Activated naive CD4-positive, alpha-beta T cell treated with anti-CD3 and anti-CD28 coated beads, Interleukin-2, amount 10 ng/mL, durations not matched to agents 7 days and 5 days (primary cell): ENCODE measurements around the gene RPTOR.
A peak's percentile ranks its signal among the peaks of the same experiment; 100 is the strongest.
"Not testable (repeated sequence)": the region's sequence is repeated elsewhere in the genome, so short reads cannot be mapped to it uniquely, and the experiment has no call there.

Experiments used
- CTCF ChIA-PET: fragments of 350-600 bp; sonication (Branson Sonifier 250); formaldehyde crosslinking; loops from one replicate; lab custom pipeline; 2021; ENCODE audit warnings: antibody characterized with exemption; lab: Charles Lee
- DNase-seq: peaks from one replicate; pipeline ENCODE4 v3.0.0-alpha.2; 2020
- H3K27ac Mint-ChIP-seq: one replicate; pipeline ENCODE4 v1.8.0; 2021; ENCODE audit warnings: mild to moderate bottlenecking, moderate library complexity, mixed read lengths
- H3K27me3 Mint-ChIP-seq: one replicate; pipeline ENCODE4 v1.8.0; 2021; ENCODE audit warnings: mild to moderate bottlenecking, mixed read lengths
- H3K36me3 Mint-ChIP-seq: one replicate; pipeline ENCODE4 v1.8.0; 2021; ENCODE audit warnings: mixed read lengths
- H3K4me1 Mint-ChIP-seq: one replicate; pipeline ENCODE4 v1.8.0; 2021; ENCODE audit warnings: mixed read lengths
- H3K4me3 Mint-ChIP-seq: one replicate; pipeline ENCODE4 v1.8.0; 2021; ENCODE audit warnings: mild to moderate bottlenecking, moderate library complexity, mixed read lengths
- H3K9me3 Mint-ChIP-seq: one replicate; pipeline ENCODE4 v1.8.0; 2021; ENCODE audit warnings: mixed read lengths

The RPTOR gene

GRCh38 chr17:80523054-80523744, 21.4 kb upstream of the RPTOR start:
- CTCF ChIA-PET = interaction anchor here (0.7 kb wide), 1 partner anchor 119 kb away, joined by 3 read pairs; no protein-coding TSS in a partner anchor

GRCh38 chr17:80523956-80524712, 20.5 kb upstream of the RPTOR start:
- DNase-seq = no peak
- Mint-ChIP-seq H3K4me3 (no peak overlapping the region), H3K4me1 (no peaks in the 10 kb centered on the region), H3K9me3 (no peaks in the 10 kb centered on the region), H3K27ac (no peak overlapping the region), H3K36me3 (no peaks in the 10 kb centered on the region), H3K27me3 (peaks cover 69% of the 10 kb centered on the region)
- CTCF ChIA-PET = interaction anchor here (0.7 kb wide), 1 partner anchor 120 kb away, joined by 3 read pairs; no protein-coding TSS in a partner anchor

More at GRCh38 chr17:80523054-80523744, 21.4 kb upstream of the RPTOR start:
- Mint-ChIP-seq H3K36me3 (no peaks in the 10 kb centered on the region), H3K27me3 (peaks cover 66% of the 10 kb centered on the region), H3K4me1 (no peaks in the 10 kb centered on the region), H3K27ac (no peak overlapping the region), H3K4me3 (no peak overlapping the region), H3K9me3 (no peaks in the 10 kb centered on the region)
- DNase-seq = no peak

GRCh38 chr17:80526116-80526910, 18.3 kb upstream of the RPTOR start:
- peaks cover 68% of the 10 kb centered on the region for H3K27me3 Mint-ChIP-seq
- no peak for DNase-seq
- no peak overlapping the region for H3K27ac Mint-ChIP-seq
- no peaks in the 10 kb centered on the region for H3K9me3 Mint-ChIP-seq
- CTCF ChIA-PET = no interaction called here
- no peak overlapping the region for H3K4me3 Mint-ChIP-seq
- H3K4me1 Mint-ChIP-seq = no peaks in the 10 kb centered on the region
- H3K36me3 Mint-ChIP-seq = no peaks in the 10 kb centered on the region

- Mint-ChIP-seq H3K27ac (no peak overlapping the region), H3K4me3 (no peak overlapping the region), H3K36me3 (no peaks in the 10 kb centered on the region), H3K9me3 (no peaks in the 10 kb centered on the region), H3K4me1 (no peaks in the 10 kb centered on the region), H3K27me3 (peaks cover 62% of the 10 kb centered on the region)
- CTCF ChIA-PET = no interaction called here
- DNase-seq = no peak
These were observed 17.5 kb upstream of the RPTOR start for GRCh38 chr17:80527016-80527645.

- CTCF ChIA-PET = no interaction called here
- no peaks in the 10 kb centered on the region for H3K9me3 Mint-ChIP-seq
- no peak for DNase-seq
- no peaks in the 10 kb centered on the region for H3K4me1 Mint-ChIP-seq
- no peak overlapping the region for H3K27ac Mint-ChIP-seq
- no peak overlapping the region for H3K4me3 Mint-ChIP-seq
- H3K27me3 Mint-ChIP-seq = peaks cover 62% of the 10 kb centered on the region
- no peaks in the 10 kb centered on the region for H3K36me3 Mint-ChIP-seq
These were observed 16.1 kb upstream of the RPTOR start for GRCh38 chr17:80528536-80528935.

- no peak overlapping the region for H3K27ac Mint-ChIP-seq
- no peak for DNase-seq
- peaks cover 58% of the 10 kb centered on the region for H3K27me3 Mint-ChIP-seq
- no peaks in the 10 kb centered on the region for H3K36me3 Mint-ChIP-seq
- H3K4me1 Mint-ChIP-seq = no peaks in the 10 kb centered on the region
- CTCF ChIA-PET = no interaction called here
- H3K9me3 Mint-ChIP-seq = no peaks in the 10 kb centered on the region
- H3K4me3 Mint-ChIP-seq = no peak overlapping the region
These were observed 15.3 kb upstream of the RPTOR start for GRCh38 chr17:80529104-80529903.

GRCh38 chr17:80529904-80530292, 14.7 kb upstream of the RPTOR start:
- CTCF ChIA-PET = no interaction called here
- Mint-ChIP-seq H3K4me1 (no peaks in the 10 kb centered on the region), H3K9me3 (no peaks in the 10 kb centered on the region), H3K27me3 (peaks cover 57% of the 10 kb centered on the region), H3K27ac (no peak overlapping the region), H3K4me3 (no peak overlapping the region), H3K36me3 (no peaks in the 10 kb centered on the region)
- no peak for DNase-seq

GRCh38 chr17:80531400-80531799, 13.2 kb upstream of the RPTOR start:
- Mint-ChIP-seq H3K27me3 (peaks cover 46% of the 10 kb centered on the region), H3K4me1 (no peaks in the 10 kb centered on the region), H3K36me3 (no peaks in the 10 kb centered on the region), H3K4me3 (no peak overlapping the region), H3K9me3 (no peaks in the 10 kb centered on the region), H3K27ac (no peak overlapping the region)
- no peak for DNase-seq
- CTCF ChIA-PET = no interaction called here

- CTCF ChIA-PET = not testable (repeated sequence)
These were observed 7.3 kb upstream of the RPTOR start for GRCh38 chr17:80537386-80537785.

GRCh38 chr17:80538484-80538883, 6.2 kb upstream of the RPTOR start:
- no peak overlapping the region for H3K27ac Mint-ChIP-seq
- DNase-seq = no peak
- no peaks in the 10 kb centered on the region for H3K9me3 Mint-ChIP-seq
- H3K4me3 Mint-ChIP-seq = no peak overlapping the region
- H3K4me1 Mint-ChIP-seq = peaks cover 8% of the 10 kb centered on the region
- H3K27me3 Mint-ChIP-seq = peaks cover 43% of the 10 kb centered on the region
- H3K36me3 Mint-ChIP-seq = no peaks in the 10 kb centered on the region
- CTCF ChIA-PET = no interaction called here

More at GRCh38 chr17:80537386-80537785, 7.3 kb upstream of the RPTOR start:
- H3K27me3 Mint-ChIP-seq = peaks cover 37% of the 10 kb centered on the region
- not testable (repeated sequence) for H3K4me3 Mint-ChIP-seq, H3K4me1 Mint-ChIP-seq, DNase-seq, H3K36me3 Mint-ChIP-seq, H3K27ac Mint-ChIP-seq, H3K9me3 Mint-ChIP-seq

- CTCF ChIA-PET = no interaction called here
- no peak overlapping the region for H3K4me3 Mint-ChIP-seq
- no peak overlapping the region for H3K27ac Mint-ChIP-seq
- DNase-seq = peak; percentile 42
- peaks cover 10% of the 10 kb centered on the region for H3K4me1 Mint-ChIP-seq
- H3K36me3 Mint-ChIP-seq = no peaks in the 10 kb centered on the region
- peaks cover 43% of the 10 kb centered on the region for H3K27me3 Mint-ChIP-seq
- H3K9me3 Mint-ChIP-seq = no peaks in the 10 kb centered on the region
These were observed 5.5 kb upstream of the RPTOR start for GRCh38 chr17:80539022-80539641.

- no peak for DNase-seq
- no peaks in the 10 kb centered on the region for H3K9me3 Mint-ChIP-seq
- peaks cover 21% of the 10 kb centered on the region for H3K27me3 Mint-ChIP-seq
- peak overlapping the region; percentile 94 for H3K27ac Mint-ChIP-seq
- peaks cover 35% of the 10 kb centered on the region for H3K4me1 Mint-ChIP-seq
- H3K4me3 Mint-ChIP-seq = peak overlapping the region; percentile 96
- CTCF ChIA-PET = interaction anchor here (1.9 kb wide), 1 partner anchor 31 kb away, joined by 5 read pairs; no protein-coding TSS in a partner anchor
- H3K36me3 Mint-ChIP-seq = peaks cover 7% of the 10 kb centered on the region
These were observed 825 bp downstream of the RPTOR start for GRCh38 chr17:80545499-80545826.

- H3K27me3 Mint-ChIP-seq = peaks cover 18% of the 10 kb centered on the region
- peaks cover 36% of the 10 kb centered on the region for H3K4me1 Mint-ChIP-seq
- peaks cover 7% of the 10 kb centered on the region for H3K36me3 Mint-ChIP-seq
- no peak for DNase-seq
- CTCF ChIA-PET = interaction anchor here (0.6 to 1.9 kb wide), 2 partner anchors 30 to 47 kb away, joined by 3 to 5 read pairs; no protein-coding TSS in a partner anchor
- H3K9me3 Mint-ChIP-seq = no peaks in the 10 kb centered on the region
- H3K27ac Mint-ChIP-seq = no peak overlapping the region
- H3K4me3 Mint-ChIP-seq = peak overlapping the region; percentile 96
These were observed 1.6 kb downstream of the RPTOR start for GRCh38 chr17:80546267-80546666.
